Measurements from ENCODE around the gene CIAO2A. TPM values are rescaled to one million over a fixed set of nuclear protein-coding genes. Genes with fewer than 3 reads are reported as not detected.

CIAO2A gene
- total and polyA plus RNA-seq, 12 donors, result 49.2 to 209 (median 118) TPM

DNA sequence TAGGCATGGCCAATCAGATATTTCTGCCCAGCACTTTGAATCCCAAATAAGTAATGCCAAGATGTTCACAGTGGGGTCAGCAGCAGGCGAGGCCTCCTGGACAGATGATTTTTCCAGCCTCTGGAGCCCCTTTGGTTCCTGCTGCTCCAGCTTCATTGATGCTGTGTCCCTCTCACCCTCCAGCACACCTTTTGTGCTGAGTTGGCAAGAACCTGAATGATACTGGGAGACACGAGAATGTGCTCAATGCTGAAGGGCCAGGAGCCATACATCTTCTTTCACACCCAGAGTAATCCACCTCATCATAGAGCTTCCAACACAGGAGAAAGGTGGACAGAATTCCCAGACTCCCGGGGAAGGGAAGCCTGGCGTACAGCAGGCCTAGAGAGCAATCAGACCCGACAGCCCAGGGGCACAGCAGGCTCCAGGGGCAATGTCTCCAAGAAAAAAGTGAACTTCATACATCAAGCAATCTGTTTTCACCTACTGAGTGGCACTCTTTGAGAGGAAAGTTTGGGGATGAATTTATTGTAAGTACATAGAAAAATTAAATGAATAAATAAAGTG is 40.6 kb downstream of the CIAO2A start:
- no peaks in the 10 kb centered on the region for H3K4me1 ChIP-seq (replicated peaks in 1 of 2)
- 89 to 97% (median 93%) methylated on average over 5 of the region's 5 CpGs for WGBS, 4 donors
- H3K27me3 ChIP-seq, result no peaks in the 10 kb centered on the region
- no peak overlapping the region for H3K4me3 ChIP-seq
- no peak for DNase-seq
- no peak for TF ChIP-seq POLR2A (IDR thresholded peaks at IDR 0.05)
- TF ChIP-seq, protein P1, sequence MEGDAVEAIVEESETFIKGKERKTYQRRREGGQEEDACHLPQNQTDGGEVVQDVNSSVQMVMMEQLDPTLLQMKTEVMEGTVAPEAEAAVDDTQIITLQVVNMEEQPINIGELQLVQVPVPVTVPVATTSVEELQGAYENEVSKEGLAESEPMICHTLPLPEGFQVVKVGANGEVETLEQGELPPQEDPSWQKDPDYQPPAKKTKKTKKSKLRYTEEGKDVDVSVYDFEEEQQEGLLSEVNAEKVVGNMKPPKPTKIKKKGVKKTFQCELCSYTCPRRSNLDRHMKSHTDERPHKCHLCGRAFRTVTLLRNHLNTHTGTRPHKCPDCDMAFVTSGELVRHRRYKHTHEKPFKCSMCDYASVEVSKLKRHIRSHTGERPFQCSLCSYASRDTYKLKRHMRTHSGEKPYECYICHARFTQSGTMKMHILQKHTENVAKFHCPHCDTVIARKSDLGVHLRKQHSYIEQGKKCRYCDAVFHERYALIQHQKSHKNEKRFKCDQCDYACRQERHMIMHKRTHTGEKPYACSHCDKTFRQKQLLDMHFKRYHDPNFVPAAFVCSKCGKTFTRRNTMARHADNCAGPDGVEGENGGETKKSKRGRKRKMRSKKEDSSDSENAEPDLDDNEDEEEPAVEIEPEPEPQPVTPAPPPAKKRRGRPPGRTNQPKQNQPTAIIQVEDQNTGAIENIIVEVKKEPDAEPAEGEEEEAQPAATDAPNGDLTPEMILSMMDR (IDR thresholded peaks at IDR 0.05), result no peak
- intact Hi-C loops (cut with DNase I), result no loop called here
- H3K9me3 ChIP-seq (replicated peaks in 1 of 3), result no peaks in the 10 kb centered on the region
- no peak overlapping the region for H3K27ac ChIP-seq
- no peaks in the 10 kb centered on the region for H3K36me3 ChIP-seq (replicated peaks in 1 of 2)

DNA sequence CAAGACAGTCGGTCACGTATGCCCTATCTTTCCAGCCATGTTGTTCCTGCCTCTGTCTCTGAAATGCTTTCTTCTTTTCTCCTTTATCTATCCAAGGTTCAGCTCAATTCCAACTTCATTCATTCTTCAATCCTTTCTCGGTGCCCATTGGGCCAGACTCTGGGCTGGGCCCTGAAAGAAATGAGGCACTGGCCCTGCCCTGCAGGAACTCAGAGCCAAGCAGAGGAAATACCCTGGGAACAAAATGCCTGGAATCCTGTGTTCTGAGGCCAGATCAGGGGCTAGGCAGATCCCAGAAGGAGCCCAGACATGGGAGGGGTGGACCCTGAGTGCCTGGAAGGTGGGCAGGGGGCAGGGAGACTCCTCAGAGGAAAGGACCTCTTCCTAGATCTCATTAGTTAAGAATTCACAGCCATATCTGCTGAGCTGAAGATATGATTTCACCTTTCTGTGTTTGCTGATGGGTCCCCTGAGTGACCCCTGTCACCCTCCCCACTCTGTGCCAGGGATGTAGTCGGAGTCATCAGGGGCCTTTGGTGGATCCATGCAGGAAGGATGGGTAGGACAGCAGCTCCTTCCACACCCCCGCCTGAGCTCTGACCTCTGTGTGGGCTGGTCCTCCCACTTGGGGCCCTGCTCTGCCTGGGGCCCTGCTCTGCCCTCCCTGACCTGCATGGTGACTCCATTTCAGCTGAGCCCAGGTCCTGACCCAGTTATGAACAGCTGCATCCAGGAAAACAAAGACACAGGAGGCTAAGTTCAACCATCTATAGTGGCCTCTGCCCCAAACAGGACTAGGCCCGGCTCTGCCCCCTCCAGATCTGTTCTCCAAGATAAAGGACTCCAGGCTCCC is 42.0 kb downstream of the CIAO2A start:
- no peaks in the 10 kb centered on the region for H3K27me3 ChIP-seq
- no peaks in the 10 kb centered on the region for H3K4me1 ChIP-seq (replicated peaks in 1 of 2)
- H3K4me3 ChIP-seq, result no peak overlapping the region
- no peak for TF ChIP-seq POLR2A (IDR thresholded peaks at IDR 0.05)
- TF ChIP-seq, protein P1 (IDR thresholded peaks at IDR 0.05), result no peak
- no peak for DNase-seq
- no peaks in the 10 kb centered on the region for H3K36me3 ChIP-seq (replicated peaks in 1 of 2)
- 77 to 98% (median 84%) methylated on average over 4 to 6 of the region's 6 CpGs for WGBS, 4 donors
- intact Hi-C loops (cut with DNase I), result no loop called here
- no peak overlapping the region for H3K27ac ChIP-seq
- no peaks in the 10 kb centered on the region for H3K9me3 ChIP-seq (replicated peaks in 1 of 3)

DNA sequence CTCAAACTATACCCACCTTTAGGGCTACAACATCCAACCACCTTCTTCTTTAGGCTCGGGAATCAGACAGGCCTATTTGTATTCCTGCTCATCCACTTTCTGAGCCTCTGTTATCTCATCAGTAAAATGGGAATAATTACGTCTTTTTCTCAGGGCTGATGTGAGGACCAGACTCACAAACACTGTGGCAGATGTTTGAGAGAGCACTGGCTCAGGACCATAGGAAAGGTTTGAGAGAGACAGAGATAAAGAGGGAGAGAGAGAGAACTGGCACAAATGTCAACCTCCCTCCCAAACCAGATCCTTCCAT is 42.6 kb downstream of the CIAO2A start:
- no peak for TF ChIP-seq POLR2A (IDR thresholded peaks at IDR 0.05)
- TF ChIP-seq, protein P1 (IDR thresholded peaks at IDR 0.05), result no peak
- Histone ChIP-seq H3K36me3 (replicated peaks in 1 of 2) (no peaks in the 10 kb centered on the region), H3K27ac (no peak overlapping the region), H3K4me1 (replicated peaks in 1 of 2) (no peaks in the 10 kb centered on the region), H3K9me3 (replicated peaks in 1 of 3) (no peaks in the 10 kb centered on the region), H3K4me3 (no peak overlapping the region), H3K27me3 (no peaks in the 10 kb centered on the region)
- no peak for DNase-seq
- intact Hi-C loops (cut with DNase I), result no loop called here
- 87 to 96% (median 93%) methylated on average over 2 of the region's 2 CpGs for WGBS, 4 donors

DNA sequence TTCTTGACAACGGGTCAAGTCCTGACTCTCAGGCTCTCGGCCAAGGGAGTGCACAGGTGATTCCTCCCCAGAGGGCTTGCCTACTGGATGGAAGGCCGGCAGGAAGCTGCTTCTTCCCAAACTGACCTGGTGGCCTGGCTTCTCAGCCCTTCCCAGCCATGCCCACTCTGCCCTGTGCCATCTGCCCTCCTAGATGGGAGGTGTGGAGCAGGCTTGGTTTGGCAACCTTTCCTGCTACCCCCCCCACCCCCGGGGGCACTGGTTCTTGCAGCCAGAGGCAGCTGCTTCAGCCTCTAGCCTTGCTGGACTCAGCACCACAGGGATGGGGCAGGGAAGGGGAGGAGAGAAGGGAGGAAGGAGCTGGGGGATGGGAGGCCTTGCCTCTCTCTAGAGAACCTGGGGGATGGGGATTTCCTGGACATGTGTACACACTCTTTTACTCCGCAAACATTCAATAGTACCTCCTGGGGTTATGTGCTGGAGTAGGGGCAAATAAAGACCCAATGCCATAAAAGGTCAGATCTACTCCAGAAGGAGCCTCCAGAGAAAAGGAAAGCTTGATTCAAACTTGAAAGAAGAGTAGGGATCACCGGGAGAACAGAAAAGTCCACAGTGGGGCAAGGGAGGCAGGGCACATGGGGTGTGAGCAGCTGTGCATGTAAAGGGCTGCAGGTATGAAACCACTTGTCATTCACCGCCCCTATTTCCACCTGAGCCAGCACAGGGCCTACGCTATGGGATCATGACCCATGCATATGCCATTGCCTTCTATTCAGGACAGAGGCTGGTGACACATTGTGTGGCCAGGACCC is 43.2 kb downstream of the CIAO2A start:
- TF ChIP-seq POLR2A (IDR thresholded peaks at IDR 0.05), result no peak
- TF ChIP-seq, protein P1 (IDR thresholded peaks at IDR 0.05), result no peak
- no peak overlapping the region for H3K27ac ChIP-seq
- H3K4me3 ChIP-seq, result no peak overlapping the region
- no peaks in the 10 kb centered on the region for H3K36me3 ChIP-seq (replicated peaks in 1 of 2)
- no peaks in the 10 kb centered on the region for H3K9me3 ChIP-seq (replicated peaks in 1 of 3)
- WGBS, 4 donors, result 74 to 80% (median 78%) methylated on average over 8 of the region's 8 CpGs
- H3K4me1 ChIP-seq (replicated peaks in 1 of 2), result peaks cover 0 to 3% of the 10 kb centered on the region in 2 donors
- DNase-seq, result no peak
- no peaks in the 10 kb centered on the region for H3K27me3 ChIP-seq
- intact Hi-C loops (cut with DNase I), result no loop called here
